Panc1 (cell line): Measurements from ENCODE around the gene CASP3. TPM values are rescaled to one million over a fixed set of nuclear protein-coding genes. Genes with fewer than 3 reads are reported as not detected.
A peak's percentile ranks its signal among the peaks of the same experiment; 100 is the strongest.

Source experiments
- ATAC-seq: fragments of 200-7000 bp; cut with Tn5 transposase; 2 replicates; pipeline ENCODE4 v1.9.1; 2020; ENCODE audit warnings: mild to moderate bottlenecking, moderate library complexity
- Bru-seq: library from RNA; stranded (reverse); fragments of 400-500 nt; gene quantifications from one replicate; lab custom pipeline; 2021; lab: Mats Ljungman, UMichigan
- BruChase-seq, 2 experiments: library from RNA; stranded (reverse); fragments of 400-500 nt; gene quantifications; one replicate each; lab custom pipeline; 2021; lab: Mats Ljungman, UMichigan
- BruUV-seq: library from RNA; stranded (reverse); fragments of 400-500 nt; replicated peaks from 2 replicates; lab custom pipeline; 2021; lab: Mats Ljungman, UMichigan
- CTCF ChIA-PET: fragments of 300-600 bp; sonication (Branson Sonifier 250); formaldehyde crosslinking; loops from one replicate; lab custom pipeline; 2022; ENCODE audit warnings: antibody characterized with exemption; lab: Charles Lee
- POLR2A ChIA-PET: fragments of 300-600 bp; sonication (Branson Sonifier 250); formaldehyde crosslinking; loops from one replicate; lab custom pipeline; 2022; ENCODE audit warnings: antibody characterized with exemption; lab: Charles Lee
- DNase-seq: peaks from one replicate; pipeline ENCODE4 v3.0.0-alpha.2; 2010; ENCODE audit warnings: low read depth, low spot score
- H3K27ac ChIP-seq: 2 replicates; pipeline ENCODE4 v1.5.1; 2011; ENCODE audit warnings: mild to moderate bottlenecking, low read length, inconsistent platforms
- H3K27me3 ChIP-seq: fragments of 200-500 bp; sonication (Bioruptor generic); 2 replicates; pipeline ENCODE4 v1.6.0; 2014; ENCODE audit warnings: low read length, inconsistent platforms; ENCODE audit not compliant: control insufficient read depth, insufficient read depth
- H3K36me3 ChIP-seq: fragments of 200-500 bp; sonication (Bioruptor generic); 2 replicates; pipeline ENCODE4 v1.5.1; 2014; ENCODE audit warnings: inconsistent platforms, mild to moderate bottlenecking, low read length, moderate library complexity; ENCODE audit not compliant: control insufficient read depth, insufficient read depth
- H3K4me1 ChIP-seq: 2 replicates; pipeline ENCODE4 v1.5.1; 2011; ENCODE audit warnings: inconsistent platforms, mild to moderate bottlenecking, low read length, moderate library complexity; ENCODE audit not compliant: control insufficient read depth, insufficient read depth
- H3K4me3 ChIP-seq, 2 experiments: 2 replicates each; pipeline ENCODE4 v1.5.1; 2011 to 2012; ENCODE audit warnings: low read depth in 2 of 2, low read length in 2 of 2, mild to moderate bottlenecking in 2 of 2, inconsistent platforms in 1 of 2, moderate library complexity in 1 of 2
- H3K9me3 ChIP-seq: fragments of 200-500 bp; sonication (Bioruptor generic); 2 replicates; pipeline ENCODE4 v1.5.1; 2014; ENCODE audit warnings: low read depth, mild to moderate bottlenecking, inconsistent platforms, low read length, moderate library complexity; ENCODE audit not compliant: control insufficient read depth, insufficient read depth
- POLR2AphosphoS5 ChIP-seq: IDR thresholded peaks from 2 replicates; pipeline ENCODE4 v1.6.1; 2012; ENCODE audit warnings: mild to moderate bottlenecking, low read depth, low read length, moderate library complexity
- SIN3A ChIP-seq: IDR thresholded peaks from 2 replicates; pipeline ENCODE4 v1.6.1; 2012; ENCODE audit warnings: low read depth, mild to moderate bottlenecking, low read length, moderate library complexity, borderline replicate concordance; ENCODE audit not compliant: insufficient read depth
- TCF7L2 ChIP-seq: IDR thresholded peaks from 2 replicates; pipeline ENCODE4 v1.6.1; 2011; ENCODE audit warnings: mild to moderate bottlenecking, low read depth, low read length, inconsistent platforms
- in situ Hi-C: cut with HindIII; loops from 2 replicates; pipeline ENCODE4 v1.10.0; 2016; ENCODE audit warnings: low sequenced_read_pairs, low pct_unique_long_range_greater_than_20kb
- intact Hi-C: fragments of 100-400 bp; cut with micrococcal nuclease; formaldehyde crosslinking; loops from one replicate; pipeline ENCODE4 v1.10.0; 2022; ENCODE audit not compliant: unreplicated experiment
- long read RNA-seq: library from polyadenylated mRNA; unstranded; transcript quantifications from one replicate; pipeline ENCODE4 v2.0.0, GENCODE V29; 2021; ENCODE audit not compliant: unreplicated experiment
- polyA plus RNA-seq: library from polyadenylated mRNA; unstranded; fragments of >200 nt; gene quantifications from one replicate; pipeline ENCODE4 v1.2.1, GENCODE V29; 2012; ENCODE audit warnings: missing spikeins; ENCODE audit not compliant: insufficient read length
- total RNA-seq: library from RNA; stranded (reverse); gene quantifications from one replicate; pipeline ENCODE4 v1.2.1, GENCODE V29; 2021; ENCODE audit not compliant: unreplicated experiment
- TF ChIP-seq, protein P1 (sequence below): fragments of 450-650 bp; IDR thresholded peaks from 2 replicates; pipeline ENCODE4 v1.5.1; 2017; ENCODE audit warnings: mild to moderate bottlenecking
- TF ChIP-seq, protein P2 (sequence below), 2 experiments: IDR thresholded peaks; 2 replicates each; pipeline ENCODE4 v1.6.1; 2011 to 2012; ENCODE audit warnings: low read depth in 2 of 2, control low read depth in 1 of 2, low read length in 1 of 2, mild to moderate bottlenecking in 1 of 2, moderate library complexity in 1 of 2; ENCODE audit not compliant: insufficient read depth in 1 of 2

Gene CASP3
- total RNA-seq (24.3 TPM), Bru-seq, nascent RNA (percentile 78 among the genes with signal in this experiment), BruChase-seq, experiment 1, labeled RNA remaining after a 2-hour chase (percentile 88 among the genes with signal in this experiment), BruChase-seq, experiment 2, labeled RNA remaining after a 6-hour chase (percentile 78 among the genes with signal in this experiment)
- 10.4 TPM for polyA plus RNA-seq
- long read RNA-seq, transcript CASP3-206 (7 exons, 2,540 nt): major isoform, 48 of 68 reads
- long read RNA-seq, partial matches to known transcripts: 6 of 68 reads
- long read RNA-seq, other reads (novel, unspliced or antisense): 10 of 68 reads

DNA sequence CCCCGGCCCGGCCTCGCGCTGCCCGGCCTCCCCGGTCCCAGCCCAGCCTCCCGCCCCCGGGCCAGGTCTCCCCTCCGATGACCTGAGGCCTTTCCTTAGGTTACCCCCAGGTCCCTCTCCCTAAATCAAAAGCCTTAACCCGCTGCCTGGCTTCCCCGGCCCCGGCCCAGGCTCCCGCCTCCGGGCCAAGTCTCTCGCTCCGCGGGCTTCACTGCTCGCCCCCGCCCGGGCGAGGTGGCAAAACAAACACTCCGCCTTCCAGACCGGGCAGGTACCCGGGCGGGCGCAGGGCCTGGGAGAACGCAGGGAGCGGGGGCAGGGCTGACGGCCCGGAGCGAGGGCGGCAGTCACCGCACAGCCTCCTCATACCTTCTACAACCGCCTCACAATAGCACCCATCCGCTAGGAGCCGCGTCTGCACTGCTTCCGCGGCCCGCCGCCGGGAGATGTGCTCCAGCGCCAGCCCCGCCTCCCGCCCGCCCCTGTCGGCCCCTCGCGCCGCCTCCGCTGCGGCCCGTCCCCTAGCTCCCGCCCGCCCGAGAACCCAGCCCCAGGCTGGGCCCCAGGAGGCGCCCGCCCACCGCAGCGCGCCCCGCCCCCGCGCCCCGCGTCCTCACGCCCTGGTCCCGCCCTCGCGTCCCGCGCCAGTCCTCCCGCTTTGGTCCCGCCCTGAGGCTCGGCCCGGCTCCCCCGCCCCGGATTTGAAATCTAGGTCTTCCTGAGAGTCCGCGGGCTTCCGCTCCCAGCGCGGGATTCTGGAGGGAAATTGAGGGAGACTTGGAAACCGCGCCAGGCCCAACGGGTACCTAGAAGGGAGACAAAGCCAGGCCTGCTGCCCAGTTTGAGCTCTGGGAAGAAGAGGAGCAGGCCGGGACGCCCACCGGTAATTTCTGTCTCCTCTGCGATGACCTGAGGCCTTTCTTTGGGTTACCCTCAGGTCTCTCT is at the start of gene CASP3, which contains the start of gene PRIMPOL:
Gene CASP3, minus strand, starts transcription at position 422 of the 945 bp plus-strand sequence. CDS start 10,994 bp downstream, outside the sequence.
Gene PRIMPOL, plus strand, starts transcription at position 713 of the 945 bp plus-strand sequence. CDS start 7,403 bp downstream, outside the sequence.
- ATAC-seq (peak; percentile 97), DNase-seq (peak; percentile 41)
- ChIA-PET POLR2A (interaction anchor here (0.6 to 0.7 kb wide), 6 partner anchors 29 to 330 kb away, joined by 4 to 10 read pairs (median 8); no protein-coding TSS in a partner anchor), CTCF (interaction anchor here (0.5 to 0.7 kb wide), 5 partner anchors 23 to 98 kb away, joined by 4 to 8 read pairs (median 6); no protein-coding TSS in a partner anchor)
- in situ Hi-C loops: no loop called here
- Histone ChIP-seq H3K4me3 (peak within 1 kb of the TSS; percentile 69 to 76), H3K9me3 (no peaks in the 10 kb centered on the region), H3K27me3 (no peaks in the 10 kb centered on the region), H3K27ac (peak within 1 kb of the TSS; percentile 93), H3K4me1 (peaks cover 12% of the 10 kb centered on the region), H3K36me3 (no peaks in the 10 kb centered on the region; the same call in 1 of the 2 replicates)
- no TSS peak for BruUV-seq
- TF ChIP-seq, protein P1, sequence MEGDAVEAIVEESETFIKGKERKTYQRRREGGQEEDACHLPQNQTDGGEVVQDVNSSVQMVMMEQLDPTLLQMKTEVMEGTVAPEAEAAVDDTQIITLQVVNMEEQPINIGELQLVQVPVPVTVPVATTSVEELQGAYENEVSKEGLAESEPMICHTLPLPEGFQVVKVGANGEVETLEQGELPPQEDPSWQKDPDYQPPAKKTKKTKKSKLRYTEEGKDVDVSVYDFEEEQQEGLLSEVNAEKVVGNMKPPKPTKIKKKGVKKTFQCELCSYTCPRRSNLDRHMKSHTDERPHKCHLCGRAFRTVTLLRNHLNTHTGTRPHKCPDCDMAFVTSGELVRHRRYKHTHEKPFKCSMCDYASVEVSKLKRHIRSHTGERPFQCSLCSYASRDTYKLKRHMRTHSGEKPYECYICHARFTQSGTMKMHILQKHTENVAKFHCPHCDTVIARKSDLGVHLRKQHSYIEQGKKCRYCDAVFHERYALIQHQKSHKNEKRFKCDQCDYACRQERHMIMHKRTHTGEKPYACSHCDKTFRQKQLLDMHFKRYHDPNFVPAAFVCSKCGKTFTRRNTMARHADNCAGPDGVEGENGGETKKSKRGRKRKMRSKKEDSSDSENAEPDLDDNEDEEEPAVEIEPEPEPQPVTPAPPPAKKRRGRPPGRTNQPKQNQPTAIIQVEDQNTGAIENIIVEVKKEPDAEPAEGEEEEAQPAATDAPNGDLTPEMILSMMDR: no peak
- peak; percentile 60 for TF ChIP-seq POLR2AphosphoS5
- intact Hi-C loops: no loop called here

DNA sequence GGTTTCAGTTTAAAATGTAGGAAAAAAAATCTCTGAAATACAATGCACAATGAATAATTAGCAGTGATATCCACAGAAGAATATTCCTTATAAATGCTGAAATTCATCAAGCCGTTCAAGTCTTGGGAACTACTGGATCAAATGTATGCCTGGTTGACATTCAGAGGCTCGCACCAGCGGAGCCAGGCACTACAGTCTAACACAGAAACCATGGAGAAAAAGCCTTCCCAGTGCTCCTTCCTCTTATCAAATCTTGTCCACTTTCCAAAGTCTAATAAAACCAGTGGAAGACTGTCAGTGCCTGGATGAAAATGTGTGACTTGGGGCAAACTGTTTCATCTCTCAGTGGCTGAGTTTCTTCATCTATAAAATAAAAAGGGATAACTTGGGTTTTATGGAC is 48.7 kb upstream of the CASP3 start:
- H3K9me3 ChIP-seq: no peaks in the 10 kb centered on the region
- intact Hi-C loops (no loop called here), in situ Hi-C loops (no loop called here)
- ATAC-seq (no peak), DNase-seq (no peak)
- TF ChIP-seq POLR2AphosphoS5 (no peak), SIN3A (no peak), TCF7L2 (no peak)
- TF ChIP-seq, protein P2, sequence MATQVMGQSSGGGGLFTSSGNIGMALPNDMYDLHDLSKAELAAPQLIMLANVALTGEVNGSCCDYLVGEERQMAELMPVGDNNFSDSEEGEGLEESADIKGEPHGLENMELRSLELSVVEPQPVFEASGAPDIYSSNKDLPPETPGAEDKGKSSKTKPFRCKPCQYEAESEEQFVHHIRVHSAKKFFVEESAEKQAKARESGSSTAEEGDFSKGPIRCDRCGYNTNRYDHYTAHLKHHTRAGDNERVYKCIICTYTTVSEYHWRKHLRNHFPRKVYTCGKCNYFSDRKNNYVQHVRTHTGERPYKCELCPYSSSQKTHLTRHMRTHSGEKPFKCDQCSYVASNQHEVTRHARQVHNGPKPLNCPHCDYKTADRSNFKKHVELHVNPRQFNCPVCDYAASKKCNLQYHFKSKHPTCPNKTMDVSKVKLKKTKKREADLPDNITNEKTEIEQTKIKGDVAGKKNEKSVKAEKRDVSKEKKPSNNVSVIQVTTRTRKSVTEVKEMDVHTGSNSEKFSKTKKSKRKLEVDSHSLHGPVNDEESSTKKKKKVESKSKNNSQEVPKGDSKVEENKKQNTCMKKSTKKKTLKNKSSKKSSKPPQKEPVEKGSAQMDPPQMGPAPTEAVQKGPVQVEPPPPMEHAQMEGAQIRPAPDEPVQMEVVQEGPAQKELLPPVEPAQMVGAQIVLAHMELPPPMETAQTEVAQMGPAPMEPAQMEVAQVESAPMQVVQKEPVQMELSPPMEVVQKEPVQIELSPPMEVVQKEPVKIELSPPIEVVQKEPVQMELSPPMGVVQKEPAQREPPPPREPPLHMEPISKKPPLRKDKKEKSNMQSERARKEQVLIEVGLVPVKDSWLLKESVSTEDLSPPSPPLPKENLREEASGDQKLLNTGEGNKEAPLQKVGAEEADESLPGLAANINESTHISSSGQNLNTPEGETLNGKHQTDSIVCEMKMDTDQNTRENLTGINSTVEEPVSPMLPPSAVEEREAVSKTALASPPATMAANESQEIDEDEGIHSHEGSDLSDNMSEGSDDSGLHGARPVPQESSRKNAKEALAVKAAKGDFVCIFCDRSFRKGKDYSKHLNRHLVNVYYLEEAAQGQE (IDR thresholded peaks at IDR 0.05; ENCODE audit: insufficient read depth in 1 of 2, low read depth in 2 of 2, low read length in 1 of 2): no peak
- TF ChIP-seq, protein P1: no peak
- no peak overlapping the region for H3K4me3 ChIP-seq
- ChIA-PET CTCF (interaction anchor here (0.6 kb wide), 1 partner anchor 190 kb away, joined by 4 read pairs; no protein-coding TSS in a partner anchor), POLR2A (no interaction called here)
- H3K27me3 ChIP-seq: no peaks in the 10 kb centered on the region
- no TSS peak for BruUV-seq
- H3K36me3 ChIP-seq: peaks cover 9% of the 10 kb centered on the region; the same call in 1 of the 2 replicates
- no peaks in the 10 kb centered on the region for H3K4me1 ChIP-seq
- H3K27ac ChIP-seq: no peak overlapping the region
